Neural cell (in vitro differentiated cells): Measurements from ENCODE around the gene USP40.

Experiments
- CTCF ChIP-seq: fragments of 450-650 bp; IDR thresholded peaks from 2 replicates; pipeline ENCODE4 v1.5.1; 2014; ENCODE audit warnings: antibody characterized with exemption, mild to moderate bottlenecking, moderate library complexity; ENCODE audit not compliant: poor library complexity, severe bottlenecking
- EP300 ChIP-seq: fragments of 450-650 bp; conservative IDR thresholded peaks from 2 replicates; pipeline ENCODE4 v1.6.1; 2014; ENCODE audit warnings: antibody characterized with exemption, mild to moderate bottlenecking, moderate library complexity; ENCODE audit not compliant: poor library complexity, severe bottlenecking
- EZH2 ChIP-seq: fragments of 200-600, 300-800 bp; shearing (Covaris generic), sonication (generic); IDR thresholded peaks from 2 replicates; pipeline ENCODE4 v1.6.1; 2014; ENCODE audit warnings: antibody characterized with exemption, low read length, borderline replicate concordance, mild to moderate bottlenecking; ENCODE audit not compliant: insufficient read depth, poor library complexity, severe bottlenecking
- POLR2AphosphoS5 ChIP-seq: IDR thresholded peaks from 2 replicates; pipeline ENCODE4 v1.6.1; 2012
- RAD21 ChIP-seq: fragments of 450-650 bp; conservative IDR thresholded peaks from 2 replicates; pipeline ENCODE4 v1.6.1; 2014; ENCODE audit warnings: antibody characterized with exemption, mild to moderate bottlenecking, moderate library complexity
- TAF1 ChIP-seq: IDR thresholded peaks from 2 replicates; pipeline ENCODE4 v1.6.1; 2012; ENCODE audit warnings: low read depth
- TF ChIP-seq, protein P1 (sequence below): IDR thresholded peaks from 2 replicates; pipeline ENCODE4 v1.6.1; 2012; ENCODE audit warnings: borderline replicate concordance

DNA sequence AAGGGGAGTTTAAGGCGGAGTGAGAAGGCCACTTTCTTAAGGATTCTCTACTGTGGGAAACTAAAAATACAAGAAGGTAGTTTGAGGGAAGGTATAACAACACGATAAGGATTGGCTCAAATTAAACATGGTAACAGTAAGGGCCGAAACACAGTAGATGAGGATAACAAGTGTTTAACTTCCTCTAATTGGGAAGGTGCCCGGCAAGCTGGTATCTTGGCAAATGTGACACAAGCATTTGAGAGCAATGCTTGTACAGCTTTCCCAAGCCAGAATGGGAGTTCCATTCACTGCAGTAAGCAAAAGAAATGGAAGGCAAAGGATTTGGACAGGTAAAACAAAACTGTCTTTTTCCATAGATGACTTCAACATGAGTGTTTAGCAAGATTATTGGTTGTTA, 19.8 kb downstream of the USP40 start:
- TF ChIP-seq POLR2AphosphoS5 (no peak), CTCF (no peak), EZH2 (no peak), EP300 (no peak), TAF1 (no peak), RAD21 (no peak)
- TF ChIP-seq, protein P1, sequence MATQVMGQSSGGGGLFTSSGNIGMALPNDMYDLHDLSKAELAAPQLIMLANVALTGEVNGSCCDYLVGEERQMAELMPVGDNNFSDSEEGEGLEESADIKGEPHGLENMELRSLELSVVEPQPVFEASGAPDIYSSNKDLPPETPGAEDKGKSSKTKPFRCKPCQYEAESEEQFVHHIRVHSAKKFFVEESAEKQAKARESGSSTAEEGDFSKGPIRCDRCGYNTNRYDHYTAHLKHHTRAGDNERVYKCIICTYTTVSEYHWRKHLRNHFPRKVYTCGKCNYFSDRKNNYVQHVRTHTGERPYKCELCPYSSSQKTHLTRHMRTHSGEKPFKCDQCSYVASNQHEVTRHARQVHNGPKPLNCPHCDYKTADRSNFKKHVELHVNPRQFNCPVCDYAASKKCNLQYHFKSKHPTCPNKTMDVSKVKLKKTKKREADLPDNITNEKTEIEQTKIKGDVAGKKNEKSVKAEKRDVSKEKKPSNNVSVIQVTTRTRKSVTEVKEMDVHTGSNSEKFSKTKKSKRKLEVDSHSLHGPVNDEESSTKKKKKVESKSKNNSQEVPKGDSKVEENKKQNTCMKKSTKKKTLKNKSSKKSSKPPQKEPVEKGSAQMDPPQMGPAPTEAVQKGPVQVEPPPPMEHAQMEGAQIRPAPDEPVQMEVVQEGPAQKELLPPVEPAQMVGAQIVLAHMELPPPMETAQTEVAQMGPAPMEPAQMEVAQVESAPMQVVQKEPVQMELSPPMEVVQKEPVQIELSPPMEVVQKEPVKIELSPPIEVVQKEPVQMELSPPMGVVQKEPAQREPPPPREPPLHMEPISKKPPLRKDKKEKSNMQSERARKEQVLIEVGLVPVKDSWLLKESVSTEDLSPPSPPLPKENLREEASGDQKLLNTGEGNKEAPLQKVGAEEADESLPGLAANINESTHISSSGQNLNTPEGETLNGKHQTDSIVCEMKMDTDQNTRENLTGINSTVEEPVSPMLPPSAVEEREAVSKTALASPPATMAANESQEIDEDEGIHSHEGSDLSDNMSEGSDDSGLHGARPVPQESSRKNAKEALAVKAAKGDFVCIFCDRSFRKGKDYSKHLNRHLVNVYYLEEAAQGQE: no peak
